ENCODE results near the gene VAV1.

DNA sequence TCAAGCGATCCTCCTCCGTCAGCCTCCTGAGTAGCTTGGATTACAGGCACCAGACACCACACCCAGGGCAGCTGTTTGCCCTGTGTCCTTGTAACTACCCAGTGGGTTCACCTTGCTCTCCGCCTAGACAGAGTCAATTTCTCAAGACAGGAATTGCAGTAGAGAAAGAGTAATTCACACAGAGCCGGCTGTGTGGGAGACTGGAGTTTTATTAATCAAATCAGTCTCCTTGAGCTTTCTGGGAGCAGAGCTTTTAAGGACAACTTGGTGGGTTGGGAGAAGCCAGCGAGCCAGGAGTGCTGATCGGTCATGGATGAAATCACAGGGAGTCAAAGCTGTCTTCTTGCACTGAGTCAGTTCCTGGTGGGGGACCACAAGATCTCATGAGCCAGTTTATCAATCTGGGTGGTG, 94.2 kb downstream of the VAV1 start:
- no peak for TF ChIP-seq EZH2 (IDR thresholded peaks at IDR 0.05; ENCODE audit: borderline replicate concordance, low read depth, low read length, severe bottlenecking)
- TF ChIP-seq, protein P1, sequence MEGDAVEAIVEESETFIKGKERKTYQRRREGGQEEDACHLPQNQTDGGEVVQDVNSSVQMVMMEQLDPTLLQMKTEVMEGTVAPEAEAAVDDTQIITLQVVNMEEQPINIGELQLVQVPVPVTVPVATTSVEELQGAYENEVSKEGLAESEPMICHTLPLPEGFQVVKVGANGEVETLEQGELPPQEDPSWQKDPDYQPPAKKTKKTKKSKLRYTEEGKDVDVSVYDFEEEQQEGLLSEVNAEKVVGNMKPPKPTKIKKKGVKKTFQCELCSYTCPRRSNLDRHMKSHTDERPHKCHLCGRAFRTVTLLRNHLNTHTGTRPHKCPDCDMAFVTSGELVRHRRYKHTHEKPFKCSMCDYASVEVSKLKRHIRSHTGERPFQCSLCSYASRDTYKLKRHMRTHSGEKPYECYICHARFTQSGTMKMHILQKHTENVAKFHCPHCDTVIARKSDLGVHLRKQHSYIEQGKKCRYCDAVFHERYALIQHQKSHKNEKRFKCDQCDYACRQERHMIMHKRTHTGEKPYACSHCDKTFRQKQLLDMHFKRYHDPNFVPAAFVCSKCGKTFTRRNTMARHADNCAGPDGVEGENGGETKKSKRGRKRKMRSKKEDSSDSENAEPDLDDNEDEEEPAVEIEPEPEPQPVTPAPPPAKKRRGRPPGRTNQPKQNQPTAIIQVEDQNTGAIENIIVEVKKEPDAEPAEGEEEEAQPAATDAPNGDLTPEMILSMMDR (IDR thresholded peaks at IDR 0.05; ENCODE audit: borderline replicate concordance, extremely low read depth, low read length, poor library complexity, severe bottlenecking) = no peak

Data from DND-41 (cell line).